GM10248 (cell line): Measurements from ENCODE around the gene LGALS14.
"Not testable (repeated sequence)": the region's sequence is repeated elsewhere in the genome, so short reads cannot be mapped to it uniquely, and the experiment has no call there.

Experiments
- CTCF ChIA-PET: fragments of 300-600 bp; sonication (Branson Sonifier 250); formaldehyde crosslinking; extraction: SDS; loops from one replicate; lab custom pipeline; 2021; ENCODE audit warnings: antibody characterized with exemption; lab: Yijun Ruan, JAX
- POLR2A ChIA-PET: fragments of 350-650 bp; sonication (Branson Sonifier 250); formaldehyde crosslinking; extraction: SDS; loops from one replicate; lab custom pipeline; 2020; ENCODE audit warnings: antibody characterized with exemption; lab: Yijun Ruan, JAX
- DNase-seq: peaks from one replicate; pipeline ENCODE4 v3.0.0; 2012; ENCODE audit errors: extremely low spot score
- TF ChIP-seq, protein P1 (sequence below): IDR thresholded peaks from 2 replicates; pipeline ENCODE4 v1.5.1; 2012; ENCODE audit warnings: mild to moderate bottlenecking, low read depth; ENCODE audit errors: extremely low read depth, missing control alignments, control extremely low read depth

Gene LGALS14

DNA sequence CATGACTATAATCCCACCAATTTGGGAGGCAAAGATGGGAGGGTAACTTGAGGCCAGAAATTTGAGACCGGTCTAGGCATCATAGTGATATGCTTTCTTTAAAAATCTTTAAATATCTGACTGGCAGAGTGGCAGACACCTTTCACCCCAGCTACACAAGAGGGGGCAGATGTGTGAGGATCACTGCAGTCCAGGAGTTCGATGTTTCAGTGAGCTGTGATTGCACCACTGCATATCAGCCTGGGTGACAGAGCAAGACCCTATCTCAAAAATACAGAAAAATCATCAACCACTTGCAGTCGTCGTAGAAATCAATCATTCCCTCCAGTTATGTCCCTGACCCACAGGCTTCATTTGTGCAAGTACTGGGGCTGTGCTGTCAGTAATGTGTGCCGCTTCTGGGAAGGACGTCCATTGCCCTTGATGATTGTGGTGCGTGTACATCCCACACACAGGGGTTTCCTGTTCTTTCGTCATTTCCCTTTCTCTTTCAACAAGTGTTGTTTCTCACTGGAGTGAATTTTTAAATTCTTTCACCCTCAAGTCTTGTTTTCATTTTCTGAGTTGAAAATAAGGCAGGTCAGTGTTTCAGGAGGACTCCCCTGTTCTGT is 1.4 kb downstream of the LGALS14 start:
- no peak for DNase-seq
- ChIA-PET POLR2A (no interaction called here), CTCF (interaction anchor here (0.8 to 3.6 kb wide), 4 partner anchors 11 to 87 kb away, joined by 3 to 12 read pairs (median 4); no protein-coding TSS in a partner anchor)
- TF ChIP-seq, protein P1, sequence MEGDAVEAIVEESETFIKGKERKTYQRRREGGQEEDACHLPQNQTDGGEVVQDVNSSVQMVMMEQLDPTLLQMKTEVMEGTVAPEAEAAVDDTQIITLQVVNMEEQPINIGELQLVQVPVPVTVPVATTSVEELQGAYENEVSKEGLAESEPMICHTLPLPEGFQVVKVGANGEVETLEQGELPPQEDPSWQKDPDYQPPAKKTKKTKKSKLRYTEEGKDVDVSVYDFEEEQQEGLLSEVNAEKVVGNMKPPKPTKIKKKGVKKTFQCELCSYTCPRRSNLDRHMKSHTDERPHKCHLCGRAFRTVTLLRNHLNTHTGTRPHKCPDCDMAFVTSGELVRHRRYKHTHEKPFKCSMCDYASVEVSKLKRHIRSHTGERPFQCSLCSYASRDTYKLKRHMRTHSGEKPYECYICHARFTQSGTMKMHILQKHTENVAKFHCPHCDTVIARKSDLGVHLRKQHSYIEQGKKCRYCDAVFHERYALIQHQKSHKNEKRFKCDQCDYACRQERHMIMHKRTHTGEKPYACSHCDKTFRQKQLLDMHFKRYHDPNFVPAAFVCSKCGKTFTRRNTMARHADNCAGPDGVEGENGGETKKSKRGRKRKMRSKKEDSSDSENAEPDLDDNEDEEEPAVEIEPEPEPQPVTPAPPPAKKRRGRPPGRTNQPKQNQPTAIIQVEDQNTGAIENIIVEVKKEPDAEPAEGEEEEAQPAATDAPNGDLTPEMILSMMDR = no peak

- ChIA-PET CTCF (interaction anchor here (1.9 to 3.6 kb wide), 2 partner anchors 33 to 35 kb away, joined by 5 to 12 read pairs; no protein-coding TSS in a partner anchor), POLR2A (no interaction called here)
- DNase-seq = no peak
- TF ChIP-seq, protein P1 = no peak
These were observed 4.3 kb downstream of the LGALS14 start for GRCh38 chr19:39708594-39708993.

- CTCF ChIA-PET = no interaction called here
- DNase-seq = no peak
- POLR2A ChIA-PET = no interaction called here
- TF ChIP-seq, protein P1 = no peak
These were observed 5.0 kb downstream of the LGALS14 start for GRCh38 chr19:39709026-39709872.

- ChIA-PET POLR2A (no interaction called here), CTCF (no interaction called here)
- TF ChIP-seq, protein P1 = no peak
- no peak for DNase-seq
These were observed 6.1 kb downstream of the LGALS14 start for GRCh38 chr19:39710333-39710890.

- DNase-seq, POLR2A ChIA-PET: not testable (repeated sequence)
- CTCF ChIA-PET = interaction anchor here (1.2 kb wide), 1 partner anchor 123 kb away, joined by 4 read pairs; no protein-coding TSS in a partner anchor
These were observed 15.9 kb downstream of the LGALS14 start for GRCh38 chr19:39720144-39720543.

DNA sequence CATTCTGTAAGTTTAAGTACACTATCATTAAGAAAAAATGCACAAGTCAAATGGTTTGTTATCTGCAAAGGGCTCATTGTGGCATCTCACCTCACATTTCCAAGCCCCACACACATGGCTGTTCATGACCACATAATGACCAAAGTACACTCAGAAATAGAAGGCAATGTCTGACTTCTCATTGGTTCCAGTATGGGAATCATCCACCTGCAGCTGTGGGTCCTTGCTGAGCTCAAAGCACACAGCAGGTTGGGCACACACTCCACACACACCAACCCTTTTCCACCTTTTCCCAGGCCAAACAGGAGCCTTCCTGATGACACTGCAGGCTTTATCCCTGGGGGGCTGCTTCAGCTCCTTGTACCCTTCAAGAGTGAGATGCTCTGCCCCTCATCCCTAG is 21.7 kb downstream of the LGALS14 start:
- CTCF ChIA-PET = no interaction called here
- POLR2A ChIA-PET = no interaction called here

More for the DNA sequence above, 21.7 kb downstream of the LGALS14 start:
- TF ChIP-seq, protein P1 = no peak
- DNase-seq = no peak
